MM.1S (cell line): Measurements from ENCODE around the gene GYS2.

ENCODE experiments used
- DNase-seq: peaks from one replicate; pipeline ENCODE4 v3.0.0-alpha.2; 2015
- H2AFZ ChIP-seq: fragments of 300-600 bp; sonication (generic); 2 replicates; pipeline ENCODE4 v1.6.0; 2016; ENCODE audit warnings: antibody characterized with exemption, low read length
- H3F3A ChIP-seq: fragments of 300-600 bp; sonication (generic); 2 replicates; pipeline ENCODE4 v1.6.1; 2016; ENCODE audit warnings: mild to moderate bottlenecking, antibody characterized with exemption, low read length, moderate library complexity, mixed read lengths; ENCODE audit not compliant: insufficient read depth
- H3K27ac ChIP-seq: fragments of 300-600 bp; sonication (generic); 2 replicates; pipeline ENCODE4 v1.5.1; 2016; ENCODE audit warnings: mild to moderate bottlenecking, low read length
- H3K27me3 ChIP-seq: fragments of 300-600 bp; sonication (generic); replicated peaks from 2 replicates; pipeline ENCODE4 v1.6.0; 2016; ENCODE audit warnings: low read length; ENCODE audit not compliant: insufficient read depth
- H3K36me3 ChIP-seq: fragments of 300-600 bp; sonication (generic); replicated peaks from 2 replicates; pipeline ENCODE4 v1.6.1; 2016; ENCODE audit warnings: mild to moderate bottlenecking, low read length, mixed read lengths; ENCODE audit not compliant: insufficient read depth
- H3K4me1 ChIP-seq: fragments of 300-600 bp; sonication (generic); 2 replicates; pipeline ENCODE4 v1.6.1; 2016; ENCODE audit warnings: low read length, mixed read lengths
- H3K4me2 ChIP-seq: fragments of 300-600 bp; sonication (generic); 2 replicates; pipeline ENCODE4 v1.6.0; 2016; ENCODE audit warnings: low read depth, low read length
- H3K4me3 ChIP-seq: fragments of 300-600 bp; sonication (generic); 2 replicates; pipeline ENCODE4 v1.5.1; 2016; ENCODE audit warnings: low read length, mixed read lengths
- H3K79me2 ChIP-seq: fragments of 300-600 bp; sonication (generic); 2 replicates; pipeline ENCODE4 v1.6.1; 2016; ENCODE audit warnings: mixed run types, low read length, mixed read lengths
- H3K9ac ChIP-seq: fragments of 300-600 bp; sonication (generic); 2 replicates; pipeline ENCODE4 v1.6.1; 2016; ENCODE audit warnings: low read length, mixed read lengths
- H3K9me2 ChIP-seq: fragments of 300-600 bp; sonication (generic); replicated peaks from 2 replicates; pipeline ENCODE4 v1.6.1; 2016; ENCODE audit warnings: mild to moderate bottlenecking, low read length, mixed read lengths; ENCODE audit not compliant: insufficient read depth
- H3K9me3 ChIP-seq: fragments of 300-600 bp; sonication (generic); replicated peaks from 2 replicates; pipeline ENCODE4 v1.6.1; 2016; ENCODE audit warnings: mild to moderate bottlenecking, low read length, mixed read lengths; ENCODE audit not compliant: insufficient read depth
- H4K20me1 ChIP-seq: fragments of 300-600 bp; sonication (generic); 2 replicates; pipeline ENCODE4 v1.6.1; 2016; ENCODE audit warnings: mild to moderate bottlenecking, low read length, moderate library complexity, mixed read lengths; ENCODE audit not compliant: insufficient read depth
- EZH2 ChIP-seq: fragments of 300-600 bp; sonication (generic); optimal IDR thresholded peaks from 2 replicates; pipeline ENCODE3; 2017; ENCODE audit warnings: low read depth, mild to moderate bottlenecking, antibody characterized with exemption, low read length, mixed read lengths
- EZH2phosphoT487 ChIP-seq: fragments of 300-600 bp; sonication (generic); IDR thresholded peaks from 2 replicates; pipeline ENCODE4 v1.6.1; 2018; ENCODE audit warnings: antibody characterized with exemption, low read length
- TF ChIP-seq, protein P1 (sequence below): fragments of 300-600 bp; sonication (generic); IDR thresholded peaks from 2 replicates; pipeline ENCODE4 v1.5.1; 2016; ENCODE audit warnings: antibody characterized with exemption, low read length, mixed read lengths

Gene GYS2

GRCh38 chr12:21528953-21529352 lies 75.7 kb downstream of the GYS2 start:
- Histone ChIP-seq H3K27me3 (no peaks in the 10 kb centered on the region), H3F3A (no peaks in the 10 kb centered on the region), H3K36me3 (no peaks in the 10 kb centered on the region), H3K27ac (no peak overlapping the region), H2AFZ (no peak overlapping the region), H3K4me1 (no peaks in the 10 kb centered on the region), H3K9ac (no peak overlapping the region), H3K4me2 (no peak overlapping the region), H3K9me3 (no peaks in the 10 kb centered on the region), H4K20me1 (no peaks in the 10 kb centered on the region), H3K4me3 (no peak overlapping the region), H3K9me2 (no peaks in the 10 kb centered on the region), H3K79me2 (no peaks in the 10 kb centered on the region)
- TF ChIP-seq, protein P1, sequence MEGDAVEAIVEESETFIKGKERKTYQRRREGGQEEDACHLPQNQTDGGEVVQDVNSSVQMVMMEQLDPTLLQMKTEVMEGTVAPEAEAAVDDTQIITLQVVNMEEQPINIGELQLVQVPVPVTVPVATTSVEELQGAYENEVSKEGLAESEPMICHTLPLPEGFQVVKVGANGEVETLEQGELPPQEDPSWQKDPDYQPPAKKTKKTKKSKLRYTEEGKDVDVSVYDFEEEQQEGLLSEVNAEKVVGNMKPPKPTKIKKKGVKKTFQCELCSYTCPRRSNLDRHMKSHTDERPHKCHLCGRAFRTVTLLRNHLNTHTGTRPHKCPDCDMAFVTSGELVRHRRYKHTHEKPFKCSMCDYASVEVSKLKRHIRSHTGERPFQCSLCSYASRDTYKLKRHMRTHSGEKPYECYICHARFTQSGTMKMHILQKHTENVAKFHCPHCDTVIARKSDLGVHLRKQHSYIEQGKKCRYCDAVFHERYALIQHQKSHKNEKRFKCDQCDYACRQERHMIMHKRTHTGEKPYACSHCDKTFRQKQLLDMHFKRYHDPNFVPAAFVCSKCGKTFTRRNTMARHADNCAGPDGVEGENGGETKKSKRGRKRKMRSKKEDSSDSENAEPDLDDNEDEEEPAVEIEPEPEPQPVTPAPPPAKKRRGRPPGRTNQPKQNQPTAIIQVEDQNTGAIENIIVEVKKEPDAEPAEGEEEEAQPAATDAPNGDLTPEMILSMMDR, result no peak
- no peak for TF ChIP-seq EZH2
- no peak for TF ChIP-seq EZH2phosphoT487
- no peak for DNase-seq

- Histone ChIP-seq H4K20me1 (no peaks in the 10 kb centered on the region), H3F3A (no peaks in the 10 kb centered on the region), H3K4me1 (no peaks in the 10 kb centered on the region), H3K4me2 (peak overlapping the region; percentile 93), H3K4me3 (peak overlapping the region; percentile 65), H2AFZ (peak overlapping the region; percentile 90), H3K9ac (peak overlapping the region; percentile 21; the same call in 1 of the 2 replicates), H3K9me3 (no peaks in the 10 kb centered on the region), H3K9me2 (no peaks in the 10 kb centered on the region), H3K36me3 (no peaks in the 10 kb centered on the region), H3K27ac (no peak overlapping the region), H3K79me2 (no peaks in the 10 kb centered on the region), H3K27me3 (no peaks in the 10 kb centered on the region)
- DNase-seq, result peak; percentile 67
- TF ChIP-seq, protein P1, result no peak
- TF ChIP-seq EZH2 (no peak), EZH2phosphoT487 (no peak)
Measured at GRCh38 chr12:21527451-21528180, 77.0 kb downstream of the GYS2 start.

- DNase-seq, result no peak
- Histone ChIP-seq H3K9ac (no peak overlapping the region), H3K79me2 (no peaks in the 10 kb centered on the region), H3K4me3 (0 out of 2 replicates have a peak overlapping the region, but pooled peaks have one; percentile 65), H3K27me3 (no peaks in the 10 kb centered on the region), H3K27ac (no peak overlapping the region), H3K4me1 (no peaks in the 10 kb centered on the region), H3F3A (no peaks in the 10 kb centered on the region), H3K9me3 (no peaks in the 10 kb centered on the region), H3K36me3 (no peaks in the 10 kb centered on the region), H4K20me1 (no peaks in the 10 kb centered on the region), H3K9me2 (no peaks in the 10 kb centered on the region), H2AFZ (0 out of 2 replicates have a peak overlapping the region, but pooled peaks have one; percentile 90), H3K4me2 (0 out of 2 replicates have a peak overlapping the region, but pooled peaks have one; percentile 93)
- TF ChIP-seq, protein P1, result no peak
- no peak for TF ChIP-seq EZH2
- TF ChIP-seq EZH2phosphoT487, result no peak
Measured at GRCh38 chr12:21526721-21527345, 77.8 kb downstream of the GYS2 start.
